ENCODE results near the gene EFNA5. TPM values are rescaled to one million over a fixed set of nuclear protein-coding genes. Genes with fewer than 3 reads are reported as not detected.
A peak's percentile ranks its signal among the peaks of the same experiment; 100 is the strongest.

Gene EFNA5
- total RNA-seq, 1 experiment from 2014 or later: 0.22 TPM

DNA sequence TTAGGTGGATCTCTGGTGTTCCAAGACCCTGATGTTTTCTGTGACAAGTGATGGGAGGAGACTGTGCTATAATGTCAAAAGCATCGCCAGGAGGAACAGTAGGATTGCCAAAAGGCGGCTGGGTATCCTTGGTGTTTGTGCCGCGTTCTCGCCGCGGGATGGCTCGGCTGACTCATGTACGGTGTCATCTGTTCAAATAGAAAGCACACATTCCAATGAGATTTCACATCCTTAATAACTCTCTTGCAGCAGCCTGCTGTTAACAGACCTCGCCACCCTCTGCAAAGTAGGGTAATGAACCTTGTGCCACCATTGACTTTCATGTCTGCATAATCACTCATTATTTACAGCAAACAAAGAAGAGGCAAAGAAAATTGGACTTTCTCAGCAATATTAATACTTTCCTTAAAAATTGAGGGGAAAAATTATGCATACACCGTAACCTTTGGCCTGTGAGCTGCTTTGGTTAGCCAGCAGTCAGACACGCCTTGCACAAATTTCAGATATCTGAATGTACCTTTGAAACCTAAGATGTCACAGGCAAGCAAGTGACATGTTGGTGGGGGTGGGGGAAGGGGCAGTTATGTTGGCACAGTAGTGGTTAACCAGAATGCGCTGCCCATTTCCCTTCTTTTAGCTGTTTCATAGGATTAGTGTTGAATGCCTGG lies 289.4 kb downstream of the EFNA5 start (continued):
- TF ChIP-seq FOSL1 (IDR thresholded peaks at IDR 0.05; ENCODE audit: low read depth): peak; percentile 80
- TF ChIP-seq EGR1 (IDR thresholded peaks at IDR 0.05; ENCODE audit: low read depth): no peak
- TF ChIP-seq CBX3 (IDR thresholded peaks at IDR 0.05; ENCODE audit: low read depth): peak; percentile 29

DNA sequence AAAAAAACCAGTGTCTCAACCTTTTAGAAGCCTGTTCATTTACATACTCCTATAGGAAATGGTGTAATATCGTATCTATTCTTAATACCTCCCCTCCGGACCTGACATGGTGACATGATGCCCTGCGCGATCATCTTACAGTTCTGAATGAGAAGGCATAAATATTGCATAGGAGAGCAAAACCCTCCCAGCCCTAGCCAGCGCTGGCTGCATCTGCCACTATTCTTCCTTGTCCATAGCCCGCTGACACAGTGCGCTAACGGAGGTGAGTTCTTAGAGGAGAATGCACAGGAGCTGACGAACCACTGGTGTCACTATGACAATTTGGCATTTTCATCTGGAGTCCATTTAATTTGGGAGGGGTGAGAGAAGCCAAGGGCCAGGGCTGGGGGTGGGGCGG lies 290.1 kb downstream of the EFNA5 start:
- BruUV-seq (replicated peaks): no TSS peak
- no peak for DNase-seq (ENCODE audit: low read depth, low spot score)
- H3K27ac ChIP-seq (ENCODE audit: low read depth, low read length): no peak overlapping the region

More for the DNA sequence above, 290.1 kb downstream of the EFNA5 start:
- ChIA-PET RAD21 (ENCODE audit: low non-redundant PET in 1 of 2, low total read pairs in 2 of 2, uncharacterized antibody in 2 of 2, unreplicated experiment in 2 of 2) (no interaction called here), POLR2A (no interaction called here), CTCF (no interaction called here)
- intact Hi-C loops (cut with micrococcal nuclease): no loop called here
- H3K27me3 ChIP-seq (ENCODE audit: insufficient read depth, low read length): no peaks in the 10 kb centered on the region
- peak overlapping the region; percentile 78 for H3K4me2 ChIP-seq (ENCODE audit: low read length)
- no peaks in the 10 kb centered on the region for H3K9me3 ChIP-seq (ENCODE audit: control insufficient read depth in 1 of 2, insufficient read depth in 1 of 2, low read depth in 1 of 2, low read length in 2 of 2)
- TF ChIP-seq SRF (IDR thresholded peaks at IDR 0.05; ENCODE audit: low read depth) (no peak), JUND (IDR thresholded peaks at IDR 0.05) (no peak), TCF7L2 (IDR thresholded peaks at IDR 0.05; ENCODE audit: borderline replicate concordance, extremely low read depth, insufficient read depth, insufficient read length) (no peak), YY1 (IDR thresholded peaks at IDR 0.05; ENCODE audit: extremely low read depth, insufficient replicate concordance, low read depth, low read length) (no peak), EZH2 (IDR thresholded peaks at IDR 0.05) (no peak), FOSL1 (IDR thresholded peaks at IDR 0.05; ENCODE audit: low read depth) (no peak), SIN3A (IDR thresholded peaks at IDR 0.05; ENCODE audit: low read depth) (no peak), EZH2phosphoT487 (IDR thresholded peaks at IDR 0.05; ENCODE audit: borderline replicate concordance) (no peak)
- TF ChIP-seq, protein P1, sequence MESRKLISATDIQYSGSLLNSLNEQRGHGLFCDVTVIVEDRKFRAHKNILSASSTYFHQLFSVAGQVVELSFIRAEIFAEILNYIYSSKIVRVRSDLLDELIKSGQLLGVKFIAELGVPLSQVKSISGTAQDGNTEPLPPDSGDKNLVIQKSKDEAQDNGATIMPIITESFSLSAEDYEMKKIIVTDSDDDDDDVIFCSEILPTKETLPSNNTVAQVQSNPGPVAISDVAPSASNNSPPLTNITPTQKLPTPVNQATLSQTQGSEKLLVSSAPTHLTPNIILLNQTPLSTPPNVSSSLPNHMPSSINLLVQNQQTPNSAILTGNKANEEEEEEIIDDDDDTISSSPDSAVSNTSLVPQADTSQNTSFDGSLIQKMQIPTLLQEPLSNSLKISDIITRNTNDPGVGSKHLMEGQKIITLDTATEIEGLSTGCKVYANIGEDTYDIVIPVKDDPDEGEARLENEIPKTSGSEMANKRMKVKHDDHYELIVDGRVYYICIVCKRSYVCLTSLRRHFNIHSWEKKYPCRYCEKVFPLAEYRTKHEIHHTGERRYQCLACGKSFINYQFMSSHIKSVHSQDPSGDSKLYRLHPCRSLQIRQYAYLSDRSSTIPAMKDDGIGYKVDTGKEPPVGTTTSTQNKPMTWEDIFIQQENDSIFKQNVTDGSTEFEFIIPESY (IDR thresholded peaks at IDR 0.05; ENCODE audit: extremely low read depth, insufficient replicate concordance, low read length): no peak
- TF ChIP-seq, protein P2, sequence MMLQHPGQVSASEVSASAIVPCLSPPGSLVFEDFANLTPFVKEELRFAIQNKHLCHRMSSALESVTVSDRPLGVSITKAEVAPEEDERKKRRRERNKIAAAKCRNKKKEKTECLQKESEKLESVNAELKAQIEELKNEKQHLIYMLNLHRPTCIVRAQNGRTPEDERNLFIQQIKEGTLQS (IDR thresholded peaks at IDR 0.05): no peak
- no peak overlapping the region for H3K9ac ChIP-seq (ENCODE audit: low read length)
- no peak overlapping the region for H3K4me3 ChIP-seq (replicated peaks in 1 of 2; ENCODE audit: low read depth in 1 of 2, low read length in 2 of 2)
- no peaks in the 10 kb centered on the region for H3K36me3 ChIP-seq (ENCODE audit: control insufficient read depth in 1 of 2, insufficient read depth in 2 of 2, low read length in 2 of 2)
- no peaks in the 10 kb centered on the region for H3K9me2 ChIP-seq (ENCODE audit: insufficient read depth)
- H2AFZ ChIP-seq (ENCODE audit: low read depth, low read length, poor library complexity, severe bottlenecking): no peak overlapping the region
- H3K4me1 ChIP-seq (ENCODE audit: control insufficient read depth in 1 of 2, insufficient read depth in 2 of 2, low read length in 2 of 2): peaks cover 12 to 22% of the 10 kb centered on the region in 2 experiments
- peak; percentile 33 for ATAC-seq
- no peaks in the 10 kb centered on the region for H3K79me2 ChIP-seq (ENCODE audit: insufficient read depth, low read length)
- no peaks in the 10 kb centered on the region for H4K20me1 ChIP-seq (ENCODE audit: insufficient read depth)
